Liver (tissue), 9 donors: ENCODE data around the gene AFAP1. TPM values are rescaled to one million over a fixed set of nuclear protein-coding genes. Genes with fewer than 3 reads are reported as not detected.
"Not testable (repeated sequence)": the region's sequence is repeated elsewhere in the genome, so short reads cannot be mapped to it uniquely, and the experiment has no call there.

ENCODE experiments used
- DNase-seq: peaks from one replicate; pipeline ENCODE4 v3.0.0-alpha.2; 2017; ENCODE audit warnings: low spot score
- H3K27ac ChIP-seq, 2 donors: one replicate each; pipeline ENCODE4 v1.7.0; 2013; ENCODE audit warnings: inconsistent platforms in 2 of 2, low read length in 2 of 2, control low read depth in 1 of 2, low read depth in 1 of 2, mild to moderate bottlenecking in 1 of 2
- H3K27me3 ChIP-seq, 4 donors: one replicate each; pipeline versions ENCODE4 v1.6.1 to v1.7.0; 2013; ENCODE audit warnings: low read length in 3 of 4, inconsistent platforms in 1 of 4, mild to moderate bottlenecking in 1 of 4, moderate library complexity in 1 of 4; ENCODE audit not compliant: control insufficient read depth in 4 of 4, insufficient read depth in 4 of 4
- H3K36me3 ChIP-seq, 4 donors: one replicate each; pipeline versions ENCODE4 v1.6.1 to v1.7.0; 2013; ENCODE audit warnings: low read length in 3 of 4, mild to moderate bottlenecking in 3 of 4, low read depth in 1 of 4, moderate library complexity in 1 of 4; ENCODE audit not compliant: control insufficient read depth in 4 of 4, insufficient read depth in 3 of 4
- H3K4me1 ChIP-seq, 4 donors: one replicate each; pipeline versions ENCODE4 v1.6.1 to v1.7.0; 2013; ENCODE audit warnings: low read length in 3 of 4, mild to moderate bottlenecking in 3 of 4, moderate library complexity in 1 of 4; ENCODE audit not compliant: control insufficient read depth in 4 of 4, insufficient read depth in 4 of 4
- H3K4me3 ChIP-seq, 3 donors: one replicate each; pipeline versions ENCODE4 v1.6.1 to v1.7.0; 2013; ENCODE audit warnings: low read length in 3 of 3, control low read depth in 1 of 3, low read depth in 1 of 3, mild to moderate bottlenecking in 1 of 3
- H3K9ac ChIP-seq, 2 donors: one replicate each; pipeline ENCODE4 v1.7.0; 2013; ENCODE audit warnings: low read length in 2 of 2, mild to moderate bottlenecking in 2 of 2, moderate library complexity in 2 of 2, control low read depth in 1 of 2, low read depth in 1 of 2
- H3K9me3 ChIP-seq, 4 donors: one replicate each; pipeline versions ENCODE4 v1.6.1 to v1.7.0; 2013; ENCODE audit warnings: low read length in 3 of 4; ENCODE audit not compliant: control insufficient read depth in 4 of 4
- EGR1 ChIP-seq, 2 donors: IDR thresholded peaks; 2 replicates each; pipeline ENCODE4 v1.6.1; 2016 to 2018; ENCODE audit warnings: antibody characterized with exemption in 2 of 2, low read depth in 2 of 2
- FOXA1 ChIP-seq: IDR thresholded peaks from 2 replicates; pipeline ENCODE4 v1.6.1; 2016; ENCODE audit warnings: antibody characterized with exemption
- FOXA2 ChIP-seq: IDR thresholded peaks from 2 replicates; pipeline ENCODE4 v1.6.1; 2016; ENCODE audit warnings: antibody characterized with exemption
- GABPA ChIP-seq, 2 donors: IDR thresholded peaks in 1 of 2; conservative IDR thresholded peaks in 1 of 2; 2 replicates each; pipeline ENCODE4 v1.6.1; 2016; ENCODE audit warnings: antibody characterized with exemption in 2 of 2, mild to moderate bottlenecking in 1 of 2, moderate library complexity in 1 of 2
- HNF4A ChIP-seq, 2 donors: conservative IDR thresholded peaks; 2 replicates each; pipeline ENCODE4 v1.6.1; 2016; ENCODE audit warnings: antibody characterized with exemption in 2 of 2, mild to moderate bottlenecking in 2 of 2
- HNF4G ChIP-seq: IDR thresholded peaks from 2 replicates; pipeline ENCODE4 v1.6.1; 2016; ENCODE audit warnings: antibody characterized with exemption
- JUND ChIP-seq, 2 donors: IDR thresholded peaks; 2 replicates each; pipeline ENCODE4 v1.6.1; 2016; ENCODE audit warnings: antibody characterized with exemption in 2 of 2
- NR2F2 ChIP-seq: IDR thresholded peaks from 2 replicates; pipeline ENCODE4 v1.6.1; 2016; ENCODE audit warnings: antibody characterized with exemption
- RAD21 ChIP-seq, 2 donors: IDR thresholded peaks; 2 replicates each; pipeline ENCODE4 v1.6.1; 2016; ENCODE audit warnings: antibody characterized with exemption in 2 of 2, mild to moderate bottlenecking in 2 of 2
- RXRA ChIP-seq, 2 donors: IDR thresholded peaks; 2 replicates each; pipeline ENCODE4 v1.6.1; 2017 to 2018; ENCODE audit warnings: antibody characterized with exemption in 2 of 2, mild to moderate bottlenecking in 1 of 2
- SP1 ChIP-seq: IDR thresholded peaks from 2 replicates; pipeline ENCODE4 v1.6.1; 2018; ENCODE audit warnings: antibody characterized with exemption, mild to moderate bottlenecking
- TAF1 ChIP-seq: conservative IDR thresholded peaks from 2 replicates; pipeline ENCODE4 v1.6.1; 2016; ENCODE audit warnings: antibody characterized with exemption, mild to moderate bottlenecking
- YY1 ChIP-seq: IDR thresholded peaks from 2 replicates; pipeline ENCODE4 v1.6.1; 2016; ENCODE audit warnings: antibody characterized with exemption, mild to moderate bottlenecking
- WGBS: extraction: QIAGEN DNeasy Blood & Tissue Kit; methylation state at CpG from one replicate; pipeline ENCODE4 v1.1.7; 2013; 5-methylcytosine and 5-hydroxymethylcytosine counted together
- polyA plus RNA-seq, 2 donors: library from polyadenylated mRNA; stranded (reverse) in 1 of 2; unstranded in 1 of 2; fragments of 200-250 nt in 1 of 2; fragments of >200 nt in 1 of 2; fragmentation: Nextera tagmentation in 1 of 2; extraction: Ambion mirVana in 1 of 2; gene quantifications; one replicate each; pipeline versions ENCODE4 v1.2.1 to v1.2.3, GENCODE V29; 2013 to 2015
- total RNA-seq, 2 donors: library from RNA; depleted of rRNA; stranded (reverse); fragments of >200 nt; gene quantifications; one replicate each; pipeline ENCODE4 v1.2.3, GENCODE V29; 2014
- TF ChIP-seq, protein P1 (sequence below): IDR thresholded peaks from 2 replicates; pipeline ENCODE4 v1.6.1; 2016; ENCODE audit warnings: antibody characterized with exemption
- TF ChIP-seq, protein P2 (sequence below): IDR thresholded peaks from 2 replicates; pipeline ENCODE4 v1.6.1; 2016; ENCODE audit warnings: antibody characterized with exemption
- TF ChIP-seq, protein P3 (sequence below): fragments of 150-350 bp; IDR thresholded peaks from 2 replicates; pipeline ENCODE4 v1.5.1; 2017; ENCODE audit warnings: improper control_type of control experiment, low read depth, low read length; ENCODE audit not compliant: missing input control
- TF ChIP-seq, protein P4 (sequence below): IDR thresholded peaks from 2 replicates; pipeline ENCODE4 v1.6.1; 2016; ENCODE audit warnings: antibody characterized with exemption
- TF ChIP-seq, protein P5 (sequence below): IDR thresholded peaks from 2 replicates; pipeline ENCODE4 v1.6.1; 2016; ENCODE audit warnings: antibody characterized with exemption, mild to moderate bottlenecking
- donor health status: healthy.
- donor health status: healthy.
- donor health status: healthy.
- donor health status: healthy.
- donor health status: healthy.

The AFAP1 gene
- total and polyA plus RNA-seq, 4 donors: 0.40 to 3.2 (median 1.6) TPM

DNA sequence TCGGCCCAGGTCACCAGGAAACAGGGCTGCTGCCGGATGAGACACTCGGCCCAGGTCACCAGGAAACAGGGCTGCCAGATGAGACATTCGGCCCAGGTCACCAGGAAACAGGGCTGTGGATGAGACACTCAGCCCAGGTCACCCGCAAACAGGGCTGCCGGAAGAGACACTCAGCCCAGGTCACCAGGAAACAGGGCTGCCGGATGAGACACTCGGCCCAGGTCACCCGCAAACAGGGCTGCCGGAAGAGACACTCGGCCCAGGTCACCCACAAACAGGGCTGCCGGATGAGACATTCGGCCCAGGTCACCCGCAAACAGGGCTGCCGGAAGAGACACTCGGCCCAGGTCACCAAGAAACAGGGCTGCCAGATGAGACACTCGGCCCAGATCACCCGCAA lies 21.5 kb downstream of the AFAP1 start:
- H3K4me3 ChIP-seq, H3K4me1 ChIP-seq, H3K9me3 ChIP-seq, H3K27ac ChIP-seq, H3K36me3 ChIP-seq, DNase-seq, H3K9ac ChIP-seq, H3K27me3 ChIP-seq: not testable (repeated sequence)
- 86% methylated on average over 17 of the region's 18 CpGs for WGBS
- TF ChIP-seq NR2F2: peak; percentile 78

DNA sequence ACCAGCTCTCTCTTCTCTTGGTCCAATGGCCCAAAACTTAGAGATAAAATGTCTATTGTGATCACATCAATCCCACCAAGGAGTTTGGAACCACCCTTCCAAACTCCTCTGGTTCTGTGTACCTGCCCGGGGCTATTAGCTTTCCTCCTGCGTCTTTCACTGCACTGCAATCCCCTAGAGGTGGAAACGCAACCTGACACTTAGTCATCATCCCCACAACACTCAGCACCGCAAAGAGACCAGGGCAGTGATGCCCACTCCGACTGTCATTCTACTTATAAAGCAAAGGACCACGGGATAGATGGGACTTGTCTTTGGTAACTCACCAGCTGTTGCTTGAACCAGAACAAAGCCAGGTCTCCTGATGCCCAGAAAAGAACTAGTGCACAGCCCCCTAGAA lies 22.0 kb downstream of the AFAP1 start:
- WGBS: 90% methylated on average over 6 of the region's 6 CpGs
- DNase-seq: no peak

More for the DNA sequence above, 22.0 kb downstream of the AFAP1 start:
- Histone ChIP-seq H3K36me3 (no peaks in the 10 kb centered on the region), H3K9me3 (no peaks in the 10 kb centered on the region), H3K4me3 (no peak overlapping the region), H3K4me1 (no peaks in the 10 kb centered on the region), H3K27me3 (no peaks in the 10 kb centered on the region), H3K27ac (no peak overlapping the region), H3K9ac (no peak overlapping the region)
- TF ChIP-seq, protein P1, sequence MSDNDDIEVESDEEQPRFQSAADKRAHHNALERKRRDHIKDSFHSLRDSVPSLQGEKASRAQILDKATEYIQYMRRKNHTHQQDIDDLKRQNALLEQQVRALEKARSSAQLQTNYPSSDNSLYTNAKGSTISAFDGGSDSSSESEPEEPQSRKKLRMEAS: no peak
- TF ChIP-seq TAF1: no peak
- TF ChIP-seq, protein P2, sequence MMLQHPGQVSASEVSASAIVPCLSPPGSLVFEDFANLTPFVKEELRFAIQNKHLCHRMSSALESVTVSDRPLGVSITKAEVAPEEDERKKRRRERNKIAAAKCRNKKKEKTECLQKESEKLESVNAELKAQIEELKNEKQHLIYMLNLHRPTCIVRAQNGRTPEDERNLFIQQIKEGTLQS: no peak
- no peak for TF ChIP-seq SP1
- TF ChIP-seq JUND (IDR thresholded peaks at IDR 0.05): no peak
- TF ChIP-seq, protein P3, sequence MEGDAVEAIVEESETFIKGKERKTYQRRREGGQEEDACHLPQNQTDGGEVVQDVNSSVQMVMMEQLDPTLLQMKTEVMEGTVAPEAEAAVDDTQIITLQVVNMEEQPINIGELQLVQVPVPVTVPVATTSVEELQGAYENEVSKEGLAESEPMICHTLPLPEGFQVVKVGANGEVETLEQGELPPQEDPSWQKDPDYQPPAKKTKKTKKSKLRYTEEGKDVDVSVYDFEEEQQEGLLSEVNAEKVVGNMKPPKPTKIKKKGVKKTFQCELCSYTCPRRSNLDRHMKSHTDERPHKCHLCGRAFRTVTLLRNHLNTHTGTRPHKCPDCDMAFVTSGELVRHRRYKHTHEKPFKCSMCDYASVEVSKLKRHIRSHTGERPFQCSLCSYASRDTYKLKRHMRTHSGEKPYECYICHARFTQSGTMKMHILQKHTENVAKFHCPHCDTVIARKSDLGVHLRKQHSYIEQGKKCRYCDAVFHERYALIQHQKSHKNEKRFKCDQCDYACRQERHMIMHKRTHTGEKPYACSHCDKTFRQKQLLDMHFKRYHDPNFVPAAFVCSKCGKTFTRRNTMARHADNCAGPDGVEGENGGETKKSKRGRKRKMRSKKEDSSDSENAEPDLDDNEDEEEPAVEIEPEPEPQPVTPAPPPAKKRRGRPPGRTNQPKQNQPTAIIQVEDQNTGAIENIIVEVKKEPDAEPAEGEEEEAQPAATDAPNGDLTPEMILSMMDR: no peak
- TF ChIP-seq HNF4A (conservative IDR thresholded peaks at IDR 0.05): no peak
- no peak for TF ChIP-seq GABPA (IDR thresholded peaks at IDR 0.05 in 1 of 2, conservative IDR thresholded peaks at IDR 0.05 in 1 of 2)
- no peak for TF ChIP-seq RAD21 (IDR thresholded peaks at IDR 0.05)
- TF ChIP-seq FOXA2: no peak
- TF ChIP-seq RXRA (IDR thresholded peaks at IDR 0.05): no peak
- TF ChIP-seq, protein P4, sequence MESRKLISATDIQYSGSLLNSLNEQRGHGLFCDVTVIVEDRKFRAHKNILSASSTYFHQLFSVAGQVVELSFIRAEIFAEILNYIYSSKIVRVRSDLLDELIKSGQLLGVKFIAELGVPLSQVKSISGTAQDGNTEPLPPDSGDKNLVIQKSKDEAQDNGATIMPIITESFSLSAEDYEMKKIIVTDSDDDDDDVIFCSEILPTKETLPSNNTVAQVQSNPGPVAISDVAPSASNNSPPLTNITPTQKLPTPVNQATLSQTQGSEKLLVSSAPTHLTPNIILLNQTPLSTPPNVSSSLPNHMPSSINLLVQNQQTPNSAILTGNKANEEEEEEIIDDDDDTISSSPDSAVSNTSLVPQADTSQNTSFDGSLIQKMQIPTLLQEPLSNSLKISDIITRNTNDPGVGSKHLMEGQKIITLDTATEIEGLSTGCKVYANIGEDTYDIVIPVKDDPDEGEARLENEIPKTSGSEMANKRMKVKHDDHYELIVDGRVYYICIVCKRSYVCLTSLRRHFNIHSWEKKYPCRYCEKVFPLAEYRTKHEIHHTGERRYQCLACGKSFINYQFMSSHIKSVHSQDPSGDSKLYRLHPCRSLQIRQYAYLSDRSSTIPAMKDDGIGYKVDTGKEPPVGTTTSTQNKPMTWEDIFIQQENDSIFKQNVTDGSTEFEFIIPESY: no peak
- no peak for TF ChIP-seq YY1
- TF ChIP-seq NR2F2: no peak
- TF ChIP-seq EGR1 (IDR thresholded peaks at IDR 0.05; ENCODE audit: low read depth in 2 of 2): no peak
- no peak for TF ChIP-seq HNF4G
- TF ChIP-seq, protein P5, sequence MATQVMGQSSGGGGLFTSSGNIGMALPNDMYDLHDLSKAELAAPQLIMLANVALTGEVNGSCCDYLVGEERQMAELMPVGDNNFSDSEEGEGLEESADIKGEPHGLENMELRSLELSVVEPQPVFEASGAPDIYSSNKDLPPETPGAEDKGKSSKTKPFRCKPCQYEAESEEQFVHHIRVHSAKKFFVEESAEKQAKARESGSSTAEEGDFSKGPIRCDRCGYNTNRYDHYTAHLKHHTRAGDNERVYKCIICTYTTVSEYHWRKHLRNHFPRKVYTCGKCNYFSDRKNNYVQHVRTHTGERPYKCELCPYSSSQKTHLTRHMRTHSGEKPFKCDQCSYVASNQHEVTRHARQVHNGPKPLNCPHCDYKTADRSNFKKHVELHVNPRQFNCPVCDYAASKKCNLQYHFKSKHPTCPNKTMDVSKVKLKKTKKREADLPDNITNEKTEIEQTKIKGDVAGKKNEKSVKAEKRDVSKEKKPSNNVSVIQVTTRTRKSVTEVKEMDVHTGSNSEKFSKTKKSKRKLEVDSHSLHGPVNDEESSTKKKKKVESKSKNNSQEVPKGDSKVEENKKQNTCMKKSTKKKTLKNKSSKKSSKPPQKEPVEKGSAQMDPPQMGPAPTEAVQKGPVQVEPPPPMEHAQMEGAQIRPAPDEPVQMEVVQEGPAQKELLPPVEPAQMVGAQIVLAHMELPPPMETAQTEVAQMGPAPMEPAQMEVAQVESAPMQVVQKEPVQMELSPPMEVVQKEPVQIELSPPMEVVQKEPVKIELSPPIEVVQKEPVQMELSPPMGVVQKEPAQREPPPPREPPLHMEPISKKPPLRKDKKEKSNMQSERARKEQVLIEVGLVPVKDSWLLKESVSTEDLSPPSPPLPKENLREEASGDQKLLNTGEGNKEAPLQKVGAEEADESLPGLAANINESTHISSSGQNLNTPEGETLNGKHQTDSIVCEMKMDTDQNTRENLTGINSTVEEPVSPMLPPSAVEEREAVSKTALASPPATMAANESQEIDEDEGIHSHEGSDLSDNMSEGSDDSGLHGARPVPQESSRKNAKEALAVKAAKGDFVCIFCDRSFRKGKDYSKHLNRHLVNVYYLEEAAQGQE: no peak
- TF ChIP-seq FOXA1: no peak
